HG03354 (cell line): ENCODE data around the gene TIMP3.

Experiments
- ATAC-seq: cut with Tn5 transposase; IDR thresholded peaks from one replicate; pipeline ENCODE4 v1.9.1; 2021; ENCODE audit warnings: mild to moderate bottlenecking; ENCODE audit not compliant: unreplicated experiment, poor library complexity, severe bottlenecking

TIMP3 gene

DNA sequence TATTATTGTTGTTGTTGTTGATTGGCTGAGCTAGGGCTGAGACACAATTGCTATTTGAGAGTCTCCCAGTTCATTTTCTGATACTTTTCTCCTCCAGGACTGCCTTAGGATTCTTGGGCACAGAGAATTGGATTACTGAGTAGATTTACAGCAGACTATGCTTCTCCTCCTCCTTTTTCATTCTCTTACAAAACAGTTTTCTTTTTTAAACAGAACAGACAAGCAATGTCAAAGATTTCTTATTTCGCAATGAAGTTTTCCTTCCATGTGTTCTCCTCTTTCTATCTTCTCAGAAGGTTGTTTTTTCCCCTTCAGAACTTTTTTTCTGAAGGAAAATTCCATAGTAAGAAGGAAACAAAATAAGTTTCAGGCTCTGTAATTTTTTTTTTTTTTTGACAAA lies 19.8 kb upstream of the TIMP3 start:
- ATAC-seq: no peak

DNA sequence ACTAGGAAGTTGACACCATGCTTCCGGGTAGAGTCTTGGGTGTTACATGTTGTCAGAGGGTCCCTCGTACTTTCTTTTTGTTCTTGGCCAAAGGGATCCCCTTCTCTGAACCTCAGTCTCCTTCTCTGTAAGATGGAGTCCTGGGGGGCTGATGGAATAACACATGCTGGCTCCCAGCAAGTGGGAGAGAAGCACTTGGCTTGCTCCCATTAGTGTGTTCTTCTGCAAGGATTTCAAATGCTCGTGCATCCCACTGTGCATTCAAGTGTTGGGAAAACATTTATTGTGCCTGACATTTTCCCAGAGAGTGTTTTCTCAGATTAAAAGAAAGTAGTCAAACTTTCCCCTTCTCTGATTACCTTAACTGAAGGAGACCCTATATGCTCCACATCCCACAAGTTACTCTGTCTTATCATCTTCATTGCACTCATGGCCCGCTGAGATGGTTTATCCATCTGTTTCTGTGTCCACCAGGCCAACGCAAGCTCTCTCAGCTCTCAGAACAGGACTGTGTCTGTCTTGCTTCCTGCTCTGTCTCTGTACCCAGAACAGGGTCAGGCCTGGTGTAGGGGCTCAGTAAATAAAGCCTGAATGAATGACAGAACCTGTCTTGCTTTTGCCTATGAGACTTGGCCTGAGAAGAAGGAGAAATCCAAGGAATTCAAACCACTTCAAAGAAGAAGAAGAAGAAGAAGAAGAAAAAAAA lies 16.0 kb upstream of the TIMP3 start:
- ATAC-seq: no peak

DNA sequence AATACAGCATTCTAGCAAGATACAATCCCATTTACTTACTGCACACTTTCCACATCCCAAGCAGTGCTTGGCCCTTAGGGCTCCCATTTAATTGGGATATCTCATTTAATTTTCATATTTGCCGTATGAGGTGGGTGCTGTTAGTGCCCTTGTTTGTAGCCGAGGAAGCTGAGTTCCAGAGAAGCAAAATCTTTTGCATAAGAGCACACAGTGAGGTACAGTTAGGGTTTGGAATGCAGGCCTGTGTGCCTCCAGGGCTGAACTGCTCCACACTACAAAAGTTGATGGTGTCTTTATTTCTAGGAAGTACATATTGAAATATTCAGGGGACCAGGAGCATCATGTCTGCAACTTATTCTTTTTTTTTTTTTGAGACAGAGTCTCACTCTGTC lies 15.5 kb upstream of the TIMP3 start:
- no peak for ATAC-seq

DNA sequence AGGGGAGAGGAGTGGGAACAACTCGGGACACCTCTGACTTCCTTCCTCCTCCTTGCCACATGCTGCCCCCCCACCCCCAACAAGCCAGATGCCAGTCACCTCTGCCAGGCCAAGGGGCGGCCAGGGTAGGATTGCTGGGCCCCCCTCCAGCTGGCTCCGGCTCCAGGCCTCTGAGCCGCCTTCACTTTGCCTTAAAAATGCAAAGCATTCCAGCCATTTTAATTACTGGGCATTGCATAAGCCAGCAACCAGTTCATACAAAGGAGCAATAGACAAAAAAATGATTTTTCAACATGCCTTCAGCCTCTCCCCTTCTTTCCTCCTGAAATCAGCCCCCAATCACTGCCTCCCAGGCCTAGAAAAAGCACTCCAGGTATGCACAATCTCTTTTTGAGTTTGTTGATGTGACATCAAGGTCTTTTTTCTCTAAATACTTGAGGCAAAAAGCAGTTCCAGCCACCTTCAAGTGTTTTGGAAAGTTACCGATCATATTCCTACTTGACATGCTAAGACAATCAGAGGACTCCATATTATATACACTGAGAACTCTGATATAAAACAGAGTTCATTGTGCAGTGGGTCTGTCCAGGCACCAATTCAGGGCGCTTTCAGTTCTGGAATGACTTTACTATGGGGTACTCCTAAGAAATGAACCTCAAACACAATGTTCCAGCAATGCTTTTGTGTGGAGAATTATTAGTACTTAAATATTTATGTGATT lies 12.4 kb upstream of the TIMP3 start:
- ATAC-seq: no peak

DNA sequence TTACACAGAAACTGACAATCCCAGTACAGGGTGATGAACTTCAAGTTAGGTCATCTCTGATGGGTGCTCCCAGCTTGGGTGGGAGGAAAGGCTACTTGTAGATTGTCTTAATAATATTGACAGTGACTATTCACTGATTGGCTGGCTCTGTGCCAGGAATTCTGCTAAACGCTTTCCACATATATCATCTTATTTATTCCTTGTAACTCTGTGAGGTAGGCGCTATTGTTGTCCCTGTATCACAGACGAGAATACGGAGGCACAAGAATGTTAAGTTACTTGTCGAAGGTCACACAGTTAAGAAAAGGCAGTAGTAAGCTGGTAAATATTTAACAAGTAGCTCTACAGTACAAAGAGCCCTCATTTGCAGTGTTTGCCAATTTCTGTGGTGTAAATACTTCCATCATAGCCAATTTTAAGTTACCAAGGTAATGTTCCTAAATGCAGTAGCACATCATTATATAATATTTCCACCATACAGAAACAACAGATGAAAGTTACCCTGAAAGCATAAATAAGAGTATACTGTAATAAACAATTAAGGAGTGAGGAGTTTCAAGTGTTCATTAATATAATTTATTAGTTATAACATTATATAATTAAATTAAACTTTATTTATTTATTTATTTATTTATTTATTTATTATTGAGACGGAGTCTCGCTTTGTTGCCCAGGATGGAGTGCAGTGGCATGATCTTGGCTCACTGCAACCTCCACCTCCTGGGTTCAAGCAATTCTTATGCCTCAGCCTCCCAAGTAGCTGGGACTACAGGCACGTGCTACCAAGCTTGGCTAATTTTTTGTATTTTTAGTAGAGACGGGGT lies 11.5 kb upstream of the TIMP3 start:
- no peak for ATAC-seq

DNA sequence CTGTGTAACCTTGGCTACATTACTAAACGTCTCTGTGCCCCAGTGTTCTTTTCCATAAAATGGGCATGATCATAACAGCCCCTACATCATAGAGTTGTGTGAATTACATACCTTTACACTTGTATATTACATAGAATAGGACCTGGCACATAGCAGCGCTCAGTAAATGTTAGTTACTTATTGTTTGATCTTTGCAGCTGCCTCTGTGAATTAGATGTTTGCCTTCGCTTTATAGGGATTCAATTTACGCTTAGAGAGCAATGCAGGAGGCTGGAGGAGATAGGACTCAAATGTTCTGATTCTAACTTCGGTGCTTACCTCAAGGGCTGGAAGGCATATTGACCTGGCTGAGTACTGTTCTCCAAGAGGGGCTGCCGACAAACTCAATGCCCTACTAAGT lies 10.4 kb upstream of the TIMP3 start:
- no peak for ATAC-seq

DNA sequence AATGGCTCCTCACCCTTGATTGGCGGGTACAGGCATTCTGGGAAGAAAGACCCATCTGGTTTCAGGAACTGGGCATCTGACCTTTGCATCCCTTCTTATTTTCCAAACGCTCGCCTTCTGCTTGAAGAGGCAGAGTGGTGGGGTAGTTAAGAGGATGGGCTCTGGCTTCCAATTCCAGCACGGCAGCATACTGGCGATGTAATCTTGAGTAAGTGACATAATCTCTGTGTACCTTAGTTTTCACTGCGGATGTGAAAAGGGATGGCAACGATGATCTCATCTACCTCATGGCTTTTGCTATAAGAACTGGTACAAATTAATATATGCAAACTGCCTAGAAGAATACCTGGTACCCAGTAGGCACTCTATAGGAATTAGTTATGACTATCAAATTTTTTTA lies 10.0 kb upstream of the TIMP3 start:
- ATAC-seq: no peak

DNA sequence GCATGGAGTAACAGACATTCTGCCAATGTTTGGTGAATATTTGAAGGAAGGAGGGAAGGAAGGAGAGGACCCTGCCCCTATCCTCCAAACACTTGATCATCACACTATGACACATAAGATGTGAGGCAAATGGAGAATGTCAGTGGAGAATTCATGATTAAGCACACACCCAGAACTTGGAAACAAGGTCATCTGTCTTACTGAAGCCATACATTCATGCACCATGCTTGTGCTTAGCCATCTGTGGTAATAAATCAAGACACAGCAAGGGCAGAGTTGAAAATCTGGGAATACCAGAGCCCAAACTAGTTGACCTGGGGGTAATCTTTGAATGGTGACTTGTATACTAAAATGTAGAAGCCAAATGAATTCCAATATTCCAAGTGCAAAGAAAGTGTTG lies 7.9 kb upstream of the TIMP3 start:
- ATAC-seq: no peak

DNA sequence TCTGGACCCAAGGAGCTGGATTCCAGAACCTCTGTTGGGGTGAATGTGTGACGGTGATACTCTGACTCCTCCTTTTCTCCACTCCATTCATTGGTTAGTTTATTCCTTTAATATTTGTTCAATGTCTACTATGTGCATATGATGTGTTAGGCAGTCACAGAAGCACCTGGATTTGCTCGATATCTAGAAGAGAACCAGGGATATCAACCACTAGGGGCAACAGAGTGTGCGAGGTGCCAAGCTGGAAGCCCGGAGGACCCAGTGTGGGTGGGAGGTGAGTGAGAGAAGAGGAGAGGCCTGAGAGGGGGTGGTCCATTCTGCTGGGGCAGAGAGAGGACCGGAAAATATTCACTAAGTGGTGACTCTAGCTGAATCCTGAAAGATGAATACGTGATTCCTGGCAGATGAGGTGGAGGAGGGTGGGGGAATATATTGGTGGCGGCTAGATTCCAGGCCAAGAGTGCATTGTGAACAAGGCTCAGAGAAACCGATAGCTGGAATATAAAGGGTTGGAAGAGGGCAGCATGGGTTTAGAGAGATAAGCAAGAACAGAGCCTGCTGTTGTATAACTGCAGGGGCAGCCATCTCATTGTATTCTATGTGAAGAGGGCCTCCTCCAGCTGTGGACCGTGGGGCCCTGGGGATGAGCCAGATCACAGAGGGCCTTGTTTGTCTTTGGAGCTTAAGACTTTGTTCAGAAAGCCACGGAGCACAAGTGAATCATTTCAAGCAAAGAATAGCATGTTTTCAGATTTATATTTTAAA lies 6.9 kb upstream of the TIMP3 start:
- ATAC-seq: no peak

DNA sequence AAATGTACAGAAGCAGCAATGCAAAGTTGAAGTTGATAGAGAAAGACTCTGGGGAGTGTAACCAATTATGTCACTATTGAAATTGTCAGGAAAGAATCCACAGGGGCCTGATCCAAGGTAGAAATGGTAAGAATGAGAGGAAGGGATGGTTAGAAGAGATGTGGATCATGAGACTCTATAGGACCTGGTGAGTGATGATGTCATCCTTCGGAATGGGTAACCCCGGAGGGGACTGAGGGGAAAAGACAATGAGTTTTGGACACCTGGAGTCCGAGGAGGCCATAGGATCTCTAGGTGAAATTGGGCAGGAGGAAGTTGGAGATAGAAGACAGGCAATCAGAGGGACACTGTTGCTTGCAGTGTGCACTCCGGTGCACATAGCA lies 6.3 kb upstream of the TIMP3 start:
- ATAC-seq: no peak

DNA sequence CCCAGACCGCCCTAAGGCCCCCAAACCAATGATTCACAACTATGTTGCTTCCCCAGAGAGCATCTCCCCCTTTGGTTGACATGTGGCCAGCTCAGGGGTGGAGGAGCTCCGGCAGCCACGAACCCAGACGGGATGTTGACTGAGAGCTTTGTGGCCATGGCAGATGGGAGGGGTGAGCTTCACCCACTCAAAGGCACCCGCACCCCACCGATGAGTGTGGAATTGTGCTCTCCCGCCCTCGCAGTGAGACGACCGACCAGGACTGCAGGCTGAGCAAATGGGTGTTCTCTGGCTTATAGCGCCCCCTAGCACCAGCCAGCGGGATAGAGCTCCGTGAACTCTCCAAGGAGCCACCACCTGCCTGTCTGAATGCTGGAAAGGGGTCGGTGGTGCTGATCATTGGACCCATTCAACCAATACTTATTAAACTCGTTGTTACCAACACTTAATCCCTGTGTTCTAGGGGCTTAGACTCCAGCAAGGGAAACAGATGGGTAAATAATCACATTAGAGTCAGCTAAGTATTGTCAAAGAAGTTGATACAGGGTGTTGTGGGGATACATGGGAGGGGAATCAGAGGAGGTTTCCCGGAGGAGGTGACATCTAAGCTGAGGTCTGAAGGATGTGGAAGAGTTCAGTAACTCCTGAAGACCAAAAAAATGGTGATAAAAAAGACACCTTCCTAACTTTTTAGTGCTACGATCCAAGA lies 4.5 kb upstream of the TIMP3 start:
- no peak for ATAC-seq

DNA sequence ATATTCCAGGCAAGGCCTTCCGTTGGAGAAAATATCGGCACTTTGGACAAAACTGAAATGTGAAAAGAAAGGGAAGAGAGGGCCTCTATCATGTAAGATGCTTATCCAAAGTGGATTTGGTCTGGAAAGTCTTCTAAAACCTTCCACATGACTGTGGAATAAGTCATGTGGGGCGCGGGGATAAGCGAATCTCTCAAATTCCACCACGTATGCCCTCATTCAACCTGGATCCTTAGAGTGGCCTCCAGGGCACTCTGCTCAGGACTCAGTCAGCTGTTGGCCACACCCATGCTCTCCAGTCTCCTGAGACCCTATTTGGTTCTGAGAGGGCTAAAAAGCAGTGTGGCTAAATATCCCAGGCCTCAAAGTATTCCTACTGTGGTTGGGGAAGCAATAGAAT lies 2.0 kb upstream of the TIMP3 start:
- no peak for ATAC-seq

DNA sequence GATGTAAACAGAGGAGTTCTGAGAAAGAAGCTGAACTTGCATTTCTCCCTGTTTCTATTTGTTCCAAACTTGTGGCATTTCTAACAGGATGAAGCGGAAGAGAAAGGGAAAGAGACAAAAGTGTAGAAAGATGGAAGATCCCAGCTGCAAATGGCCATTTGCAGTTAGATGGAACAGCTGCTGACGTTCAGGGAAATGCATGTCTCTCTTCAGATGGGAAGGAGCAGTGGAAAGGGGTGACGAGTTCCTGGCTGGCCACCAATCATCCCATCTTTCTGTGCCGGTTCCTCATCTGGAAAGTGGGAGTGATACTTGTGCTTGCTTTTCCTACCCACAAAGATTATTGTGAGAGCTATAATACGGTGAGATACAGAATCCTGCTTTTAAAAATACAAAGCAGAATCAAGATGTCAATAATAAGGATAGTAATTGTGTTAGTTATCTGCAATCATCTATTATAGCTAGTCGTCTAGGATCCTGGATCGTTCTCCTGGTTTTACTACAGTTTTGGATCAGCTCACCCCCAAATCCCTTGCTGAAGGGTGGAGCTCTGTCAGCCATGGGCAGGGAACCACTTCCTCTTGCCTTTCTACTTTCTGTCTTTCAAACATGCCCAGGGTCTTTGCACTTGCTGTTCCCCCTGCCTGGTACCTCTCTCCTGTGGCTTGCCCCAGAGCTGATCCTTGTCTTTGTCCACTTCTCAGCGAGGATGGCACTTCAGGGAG lies 1.2 kb upstream of the TIMP3 start:
- no peak for ATAC-seq

DNA sequence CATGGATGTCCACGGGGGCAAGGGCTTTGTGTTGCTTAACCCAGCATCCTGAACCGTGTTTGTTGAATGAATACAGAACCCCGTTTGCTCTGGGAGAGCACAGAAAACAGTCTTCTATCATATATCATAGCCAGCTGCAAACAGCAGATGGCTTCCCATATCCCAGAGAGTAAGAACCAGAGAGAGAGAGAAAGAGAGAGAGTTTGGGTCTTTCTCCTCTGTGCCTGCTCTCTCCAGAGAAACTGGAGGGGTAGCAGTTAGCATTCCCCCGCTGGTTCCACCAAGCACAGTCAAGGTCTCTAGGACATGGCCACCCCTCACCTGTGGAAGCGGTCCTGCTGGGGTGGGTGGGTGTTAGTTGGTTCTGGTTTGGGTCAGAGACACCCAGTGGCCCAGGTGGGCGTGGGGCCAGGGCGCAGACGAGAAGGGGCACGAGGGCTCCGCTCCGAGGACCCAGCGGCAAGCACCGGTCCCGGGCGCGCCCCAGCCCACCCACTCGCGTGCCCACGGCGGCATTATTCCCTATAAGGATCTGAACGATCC lies 440 bp upstream of the TIMP3 start:
- no peak for ATAC-seq

DNA sequence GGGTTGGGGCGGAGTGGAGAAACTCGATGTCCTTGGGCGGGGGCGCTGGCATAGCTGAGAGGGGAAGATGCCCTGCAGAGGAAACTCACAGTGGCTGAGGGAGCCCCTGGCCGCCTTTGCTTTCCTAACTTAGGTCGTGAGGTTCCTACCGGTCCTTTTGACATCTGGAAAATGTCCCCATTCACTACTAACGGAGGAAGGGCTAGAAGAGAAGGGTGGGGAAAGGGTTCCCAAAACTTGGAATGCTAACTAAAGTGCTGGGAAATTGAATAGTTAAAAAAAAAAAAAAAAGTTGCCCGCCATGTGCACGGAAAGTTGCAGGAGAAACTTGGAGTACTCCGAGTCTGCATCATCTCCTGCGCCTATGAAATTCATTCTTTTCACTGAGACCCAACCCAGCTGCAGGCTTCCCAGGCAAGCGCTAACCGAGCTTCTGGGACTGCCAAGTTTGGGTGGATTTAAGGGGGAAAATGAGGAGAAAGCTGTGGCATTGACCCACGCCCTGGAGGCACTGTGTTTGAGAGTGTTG lies 796 bp downstream of the TIMP3 start:
- ATAC-seq: no peak

DNA sequence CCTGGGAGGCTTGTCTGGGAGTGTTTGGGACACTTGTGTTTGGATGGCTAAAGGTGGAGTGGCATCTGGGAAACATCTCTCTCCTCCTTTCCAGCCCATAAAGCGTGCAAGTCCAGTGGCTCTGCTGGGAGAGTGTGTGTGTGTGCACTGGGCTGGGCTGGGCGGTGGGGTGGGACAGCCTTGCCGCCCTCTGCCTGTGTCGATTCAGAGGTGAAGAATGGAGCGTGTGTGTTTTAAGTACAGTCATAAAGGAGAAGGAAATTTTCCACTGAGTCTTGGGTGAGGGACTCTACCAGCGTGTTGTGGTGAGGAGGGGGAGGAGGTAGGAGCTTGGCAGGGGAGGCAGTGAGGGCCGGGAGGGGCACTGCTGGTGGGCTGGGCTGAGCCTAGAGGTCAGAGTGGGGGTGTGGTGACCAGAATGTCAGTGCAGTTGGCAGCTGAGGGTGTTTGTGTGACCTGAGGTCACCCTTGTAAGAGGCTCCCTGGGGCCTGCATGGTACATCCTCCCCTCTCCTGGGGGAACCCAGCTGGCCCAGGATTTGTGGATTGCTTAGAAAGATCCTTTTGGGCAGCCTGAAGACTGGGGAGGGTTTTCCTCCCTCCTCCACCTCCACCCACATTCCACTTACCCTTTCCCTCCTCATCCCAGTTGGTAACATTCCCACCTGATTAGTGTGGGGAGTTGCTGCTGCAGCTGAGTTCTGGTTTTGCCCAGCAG lies 1.7 kb downstream of the TIMP3 start:
- no peak for ATAC-seq

DNA sequence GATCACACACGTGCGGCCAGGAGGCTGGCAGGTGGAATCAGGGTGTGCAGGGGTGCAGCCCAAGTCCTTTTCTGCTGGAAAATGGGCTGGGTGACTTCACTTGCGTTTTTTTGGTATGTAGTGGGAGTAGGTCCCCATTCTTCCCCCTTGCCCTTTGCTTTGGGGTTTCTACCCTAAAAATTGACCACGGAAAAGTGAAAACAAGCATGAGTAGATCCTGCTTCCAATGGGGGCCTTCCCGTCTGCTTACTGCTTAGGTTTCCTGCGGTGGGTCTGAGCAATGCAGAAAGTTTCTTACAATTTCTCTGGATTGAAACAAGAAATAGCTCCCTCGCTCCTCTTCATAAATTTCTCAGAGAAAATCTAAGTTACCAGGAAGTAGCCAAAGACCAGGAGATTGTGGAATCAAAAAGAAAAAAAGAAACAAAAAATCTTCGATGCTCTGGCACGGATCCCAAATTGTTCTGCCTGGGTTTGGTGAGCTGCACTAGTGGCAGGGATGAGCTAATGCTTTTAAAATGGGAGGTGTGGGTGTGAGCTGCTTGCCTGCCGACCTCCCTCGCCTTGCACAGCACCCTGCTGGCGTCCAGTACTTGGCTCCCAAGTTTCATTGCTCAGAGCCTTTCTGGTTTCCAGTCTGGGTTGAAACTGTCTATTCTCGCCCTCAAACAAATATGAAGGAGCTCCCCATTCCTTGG lies 2.4 kb downstream of the TIMP3 start:
- ATAC-seq: no peak
